HG02678 (cell line): ENCODE data around the gene CDH3.

ENCODE experiments used
- ATAC-seq: cut with Tn5 transposase; IDR thresholded peaks from one replicate; pipeline ENCODE4 v1.9.1; 2021; ENCODE audit warnings: mild to moderate bottlenecking, moderate library complexity; ENCODE audit not compliant: unreplicated experiment

Gene CDH3

GRCh38 chr16:68734782-68735181 lies 89.7 kb downstream of the CDH3 start:
- ATAC-seq = no peak

GRCh38 chr16:68736561-68736960 lies 91.5 kb downstream of the CDH3 start:
- ATAC-seq = no peak

GRCh38 chr16:68737046-68737729 lies 92.1 kb downstream of the CDH3 start, which contains the start of gene CDH1:
TSS of gene CDH1 (plus strand) at chr16:68737292. CDS start at chr16:68737416, 124 bp downstream.
- no peak for ATAC-seq

- no peak for ATAC-seq
Observed at GRCh38 chr16:68737730-68738629, 92.9 kb downstream of the CDH3 start.

GRCh38 chr16:68739964-68740627 lies 95.0 kb downstream of the CDH3 start:
- ATAC-seq = no peak

GRCh38 chr16:68740628-68741346 lies 95.7 kb downstream of the CDH3 start:
- no peak for ATAC-seq

- no peak for ATAC-seq
Observed at GRCh38 chr16:68743664-68744063, 98.6 kb downstream of the CDH3 start.

- no peak for ATAC-seq
Observed at GRCh38 chr16:68744744-68745280, 99.7 kb downstream of the CDH3 start.

GRCh38 chr16:68746951-68747350 lies 101.8 kb downstream of the CDH3 start:
- ATAC-seq = no peak

GRCh38 chr16:68749432-68749831 lies 104.3 kb downstream of the CDH3 start:
- no peak for ATAC-seq
